Astrocyte (in vitro differentiated cells and primary cell): Measurements from ENCODE around the gene NAB2. TPM values are rescaled to one million over a fixed set of nuclear protein-coding genes. Genes with fewer than 3 reads are reported as not detected.
A peak's percentile ranks its signal among the peaks of the same experiment; 100 is the strongest.
"Not testable (repeated sequence)": the region's sequence is repeated elsewhere in the genome, so short reads cannot be mapped to it uniquely, and the experiment has no call there.

Source experiments
- DNase-seq: peaks from one replicate; pipeline ENCODE4 v3.0.0-alpha.2; 2010; ENCODE audit warnings: low read depth
- FAIRE-seq: peaks from 2 replicates; lab custom pipeline; 2011; peaks lifted over from hg19 to GRCh38; lab: Jason Lieb, UNC
- H2AFZ ChIP-seq: 2 replicates; pipeline ENCODE4 v1.6.0; 2012; ENCODE audit warnings: low read depth, low read length, inconsistent platforms
- H3K27ac ChIP-seq: 2 replicates; pipeline ENCODE4 v1.5.1; 2011; ENCODE audit warnings: low read depth, low read length, inconsistent platforms
- H3K27me3 ChIP-seq: 2 replicates; pipeline ENCODE4 v1.6.0; 2011; ENCODE audit warnings: low read length, inconsistent platforms; ENCODE audit not compliant: insufficient read depth
- H3K36me3 ChIP-seq: 2 replicates; pipeline ENCODE4 v1.5.1; 2011; ENCODE audit warnings: low read length, inconsistent platforms; ENCODE audit not compliant: insufficient read depth
- H3K4me1 ChIP-seq: 2 replicates; pipeline ENCODE4 v1.5.1; 2011; ENCODE audit warnings: low read length, inconsistent platforms; ENCODE audit not compliant: insufficient read depth
- H3K4me2 ChIP-seq: 2 replicates; pipeline ENCODE4 v1.6.0; 2012; ENCODE audit warnings: low read length, inconsistent platforms
- H3K4me3 ChIP-seq: 2 replicates; pipeline ENCODE4 v1.5.1; 2011; ENCODE audit warnings: low read depth, mild to moderate bottlenecking, low read length, inconsistent platforms; ENCODE audit not compliant: insufficient read depth
- H3K79me2 ChIP-seq: 2 replicates; pipeline ENCODE4 v1.6.0; 2012; ENCODE audit warnings: mild to moderate bottlenecking, low read length, inconsistent platforms; ENCODE audit not compliant: insufficient read depth
- H3K9ac ChIP-seq: 2 replicates; pipeline ENCODE4 v1.6.0; 2012; ENCODE audit warnings: mild to moderate bottlenecking, low read length, inconsistent platforms
- H3K9me3 ChIP-seq: 2 replicates; pipeline ENCODE4 v1.5.1; 2012; ENCODE audit warnings: low read depth, mild to moderate bottlenecking, low read length, inconsistent platforms; ENCODE audit not compliant: insufficient read depth
- H4K20me1 ChIP-seq: 2 replicates; pipeline ENCODE4 v1.6.0; 2012; ENCODE audit warnings: low read length, inconsistent platforms; ENCODE audit not compliant: insufficient read depth
- H3K27ac Mint-ChIP-seq: one replicate; pipeline ENCODE4 v1.8.0; 2021; ENCODE audit warnings: mild to moderate bottlenecking, mixed read lengths; ENCODE audit not compliant: unreplicated experiment
- H3K27me3 Mint-ChIP-seq: one replicate; pipeline ENCODE4 v1.8.0; 2021; ENCODE audit warnings: low read depth, mixed read lengths; ENCODE audit not compliant: unreplicated experiment
- H3K36me3 Mint-ChIP-seq: one replicate; pipeline ENCODE4 v1.8.0; 2021; ENCODE audit warnings: low read depth, mixed read lengths; ENCODE audit not compliant: unreplicated experiment
- H3K4me1 Mint-ChIP-seq: one replicate; pipeline ENCODE4 v1.8.0; 2021; ENCODE audit warnings: low read depth, mixed read lengths; ENCODE audit not compliant: unreplicated experiment
- H3K4me3 Mint-ChIP-seq: one replicate; pipeline ENCODE4 v1.8.0; 2021; ENCODE audit warnings: mild to moderate bottlenecking, moderate library complexity, mixed read lengths; ENCODE audit not compliant: unreplicated experiment
- H3K9me3 Mint-ChIP-seq: one replicate; pipeline ENCODE4 v1.8.0; 2021; ENCODE audit warnings: mild to moderate bottlenecking, mixed read lengths; ENCODE audit not compliant: unreplicated experiment
- EZH2 ChIP-seq: IDR thresholded peaks from 2 replicates; pipeline ENCODE4 v1.6.1; 2012; ENCODE audit warnings: mild to moderate bottlenecking, low read length, inconsistent platforms; ENCODE audit not compliant: insufficient read depth
- total RNA-seq: library from RNA; stranded (reverse); gene quantifications from 2 replicates; pipeline ENCODE4 v1.2.1, GENCODE V29; 2021
- TF ChIP-seq, protein P1 (sequence below): IDR thresholded peaks from 2 replicates; pipeline ENCODE4 v1.5.1; 2011; ENCODE audit warnings: low read depth, mild to moderate bottlenecking, inconsistent platforms, low read length, moderate library complexity; ENCODE audit not compliant: insufficient read depth

Gene NAB2
- total RNA-seq, 1 donor from 2014 or later = 36.6 TPM

DNA sequence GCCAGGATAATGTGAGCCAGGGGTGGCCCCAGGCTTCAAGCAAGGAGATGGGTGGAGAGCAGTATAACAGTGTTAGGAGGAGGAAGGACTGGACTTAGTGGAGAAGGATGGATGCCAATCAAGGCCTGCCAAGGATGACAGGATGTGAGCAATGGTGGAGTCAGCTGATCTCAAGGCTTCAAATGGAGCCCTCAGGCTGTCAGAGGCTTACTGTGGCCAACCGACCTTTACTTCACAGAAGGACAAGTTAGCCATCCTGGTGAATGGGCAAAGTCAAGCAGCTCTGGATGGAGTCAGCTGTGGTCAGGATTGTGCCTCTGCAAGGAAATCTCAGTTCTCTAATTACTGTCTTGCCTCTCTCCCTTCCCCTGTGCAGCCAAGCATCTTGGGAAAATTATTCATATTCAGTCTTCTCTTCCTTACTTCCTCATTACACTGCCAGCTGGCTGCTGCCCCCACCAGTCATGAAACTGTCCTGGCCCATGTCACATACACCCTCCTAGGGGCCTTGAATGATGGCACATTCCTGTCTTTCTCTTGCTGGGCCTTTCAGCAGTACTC, 29.9 kb downstream of the NAB2 start:
- no peak for FAIRE-seq
- no peak overlapping the region for H3K4me3 ChIP-seq
- no peaks in the 10 kb centered on the region for H3K9me3 ChIP-seq

DNA sequence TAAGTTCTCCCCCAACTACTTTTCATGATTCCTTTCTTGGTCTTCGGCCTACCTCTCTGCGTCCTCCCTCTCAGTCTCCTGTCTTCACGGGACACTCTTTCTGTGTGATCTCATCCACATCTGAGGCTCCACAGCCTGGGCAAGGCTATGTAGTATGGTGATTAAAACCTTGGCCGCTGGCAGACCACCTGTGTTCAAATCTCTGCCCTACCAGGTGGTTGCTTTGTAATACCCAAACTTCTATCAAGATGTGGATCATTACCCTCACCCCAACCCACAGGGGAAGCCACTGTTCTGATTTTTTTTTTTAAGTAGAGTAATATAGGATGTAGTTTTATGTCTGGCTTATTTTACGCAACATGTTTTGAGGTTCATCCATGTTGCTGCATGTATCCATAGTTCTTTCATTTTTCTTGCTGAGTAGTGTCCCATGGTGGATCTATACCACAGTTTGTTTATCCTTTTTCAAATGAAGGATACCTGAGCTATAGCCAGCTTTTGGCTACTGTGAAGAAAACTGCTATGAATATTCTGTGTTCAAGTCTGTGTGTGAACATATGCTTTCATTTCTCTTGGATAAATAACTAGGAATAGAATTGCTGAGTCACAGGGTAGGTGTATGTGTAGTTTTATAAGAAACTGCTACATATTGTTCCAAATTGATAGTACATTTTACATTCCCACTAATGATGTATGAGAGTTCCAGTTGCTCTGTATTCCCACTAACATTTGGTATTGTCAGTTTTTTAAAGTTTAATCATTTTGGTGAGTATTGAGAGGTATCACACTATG, 30.6 kb downstream of the NAB2 start:
- Histone ChIP-seq H3K4me3 (no peak overlapping the region), H3K4me2 (no peak overlapping the region), H3K27ac (no peak overlapping the region), H3K36me3 (no peaks in the 10 kb centered on the region), H4K20me1 (no peaks in the 10 kb centered on the region), H2AFZ (no peak overlapping the region), H3K9ac (no peak overlapping the region), H3K79me2 (no peaks in the 10 kb centered on the region), H3K4me1 (peaks cover 5% of the 10 kb centered on the region), H3K9me3 (no peaks in the 10 kb centered on the region), H3K27me3 (no peaks in the 10 kb centered on the region)
- no peak for DNase-seq
- Mint-ChIP-seq H3K4me1 (peaks cover 10% of the 10 kb centered on the region), H3K27ac (no peak overlapping the region), H3K36me3 (peaks cover 6% of the 10 kb centered on the region), H3K4me3 (no peak overlapping the region), H3K9me3 (peaks cover 1% of the 10 kb centered on the region), H3K27me3 (peaks cover 7% of the 10 kb centered on the region)
- TF ChIP-seq, protein P1, sequence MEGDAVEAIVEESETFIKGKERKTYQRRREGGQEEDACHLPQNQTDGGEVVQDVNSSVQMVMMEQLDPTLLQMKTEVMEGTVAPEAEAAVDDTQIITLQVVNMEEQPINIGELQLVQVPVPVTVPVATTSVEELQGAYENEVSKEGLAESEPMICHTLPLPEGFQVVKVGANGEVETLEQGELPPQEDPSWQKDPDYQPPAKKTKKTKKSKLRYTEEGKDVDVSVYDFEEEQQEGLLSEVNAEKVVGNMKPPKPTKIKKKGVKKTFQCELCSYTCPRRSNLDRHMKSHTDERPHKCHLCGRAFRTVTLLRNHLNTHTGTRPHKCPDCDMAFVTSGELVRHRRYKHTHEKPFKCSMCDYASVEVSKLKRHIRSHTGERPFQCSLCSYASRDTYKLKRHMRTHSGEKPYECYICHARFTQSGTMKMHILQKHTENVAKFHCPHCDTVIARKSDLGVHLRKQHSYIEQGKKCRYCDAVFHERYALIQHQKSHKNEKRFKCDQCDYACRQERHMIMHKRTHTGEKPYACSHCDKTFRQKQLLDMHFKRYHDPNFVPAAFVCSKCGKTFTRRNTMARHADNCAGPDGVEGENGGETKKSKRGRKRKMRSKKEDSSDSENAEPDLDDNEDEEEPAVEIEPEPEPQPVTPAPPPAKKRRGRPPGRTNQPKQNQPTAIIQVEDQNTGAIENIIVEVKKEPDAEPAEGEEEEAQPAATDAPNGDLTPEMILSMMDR = no peak
- no peak for TF ChIP-seq EZH2
- no peak for FAIRE-seq

More for the DNA sequence above, 29.9 kb downstream of the NAB2 start:
- Mint-ChIP-seq H3K27ac (no peak overlapping the region), H3K4me1 (peaks cover 10% of the 10 kb centered on the region), H3K36me3 (peaks cover 6% of the 10 kb centered on the region), H3K9me3 (peaks cover 1% of the 10 kb centered on the region), H3K27me3 (peaks cover 9% of the 10 kb centered on the region), H3K4me3 (no peak overlapping the region)
- no peak for DNase-seq
- H4K20me1 ChIP-seq = no peaks in the 10 kb centered on the region
- H3K27me3 ChIP-seq = no peaks in the 10 kb centered on the region
- H2AFZ ChIP-seq = peak overlapping the region; percentile 59
- peaks cover 5% of the 10 kb centered on the region for H3K4me1 ChIP-seq
- no peak for TF ChIP-seq EZH2
- TF ChIP-seq, protein P1 = no peak
- H3K9ac ChIP-seq = no peak overlapping the region
- no peaks in the 10 kb centered on the region for H3K79me2 ChIP-seq
- H3K27ac ChIP-seq = no peak overlapping the region
- H3K4me2 ChIP-seq = no peak overlapping the region
- no peaks in the 10 kb centered on the region for H3K36me3 ChIP-seq

DNA sequence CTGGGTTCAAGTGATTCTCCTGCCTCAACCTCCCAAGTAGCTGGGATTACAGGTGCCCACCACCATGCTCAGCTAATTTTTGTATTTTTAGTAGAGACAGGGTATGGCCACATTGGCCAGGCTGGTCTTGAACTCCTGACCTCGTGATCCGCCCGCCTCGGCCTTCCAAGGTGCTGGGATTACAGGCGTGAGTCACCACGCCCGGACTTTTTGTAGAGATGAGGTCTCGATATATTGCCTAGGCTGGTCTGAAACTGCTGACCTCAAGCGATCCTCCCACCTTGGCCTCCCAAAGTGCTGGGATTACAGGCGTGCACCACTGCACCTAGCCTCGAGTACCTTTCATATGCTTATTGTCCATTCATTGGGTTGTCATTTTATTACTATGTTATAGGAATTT, 31.8 kb downstream of the NAB2 start:
- H3K79me2 ChIP-seq, H4K20me1 ChIP-seq, H3K27me3 Mint-ChIP-seq, H3K9ac ChIP-seq, H3K9me3 Mint-ChIP-seq, H3K27ac ChIP-seq, H3K27me3 ChIP-seq, FAIRE-seq, DNase-seq, H3K36me3 Mint-ChIP-seq, H3K4me2 ChIP-seq, H3K4me1 ChIP-seq, H2AFZ ChIP-seq, H3K4me3 ChIP-seq, H3K36me3 ChIP-seq, H3K27ac Mint-ChIP-seq, H3K4me3 Mint-ChIP-seq, H3K9me3 ChIP-seq: not testable (repeated sequence)
- peaks cover 10% of the 10 kb centered on the region for H3K4me1 Mint-ChIP-seq
